Measurements from ENCODE around the gene ACADVL.

The ACADVL gene

GRCh38 chr17:7192271-7192937 is 27.3 kb upstream of the ACADVL start:
- no peak overlapping the region for H3K4me3 ChIP-seq (ENCODE audit: low read length)
- TF ChIP-seq EZH2phosphoT487 (IDR thresholded peaks at IDR 0.05; ENCODE audit: borderline replicate concordance, low read length): no peak
- TF ChIP-seq, protein P1, sequence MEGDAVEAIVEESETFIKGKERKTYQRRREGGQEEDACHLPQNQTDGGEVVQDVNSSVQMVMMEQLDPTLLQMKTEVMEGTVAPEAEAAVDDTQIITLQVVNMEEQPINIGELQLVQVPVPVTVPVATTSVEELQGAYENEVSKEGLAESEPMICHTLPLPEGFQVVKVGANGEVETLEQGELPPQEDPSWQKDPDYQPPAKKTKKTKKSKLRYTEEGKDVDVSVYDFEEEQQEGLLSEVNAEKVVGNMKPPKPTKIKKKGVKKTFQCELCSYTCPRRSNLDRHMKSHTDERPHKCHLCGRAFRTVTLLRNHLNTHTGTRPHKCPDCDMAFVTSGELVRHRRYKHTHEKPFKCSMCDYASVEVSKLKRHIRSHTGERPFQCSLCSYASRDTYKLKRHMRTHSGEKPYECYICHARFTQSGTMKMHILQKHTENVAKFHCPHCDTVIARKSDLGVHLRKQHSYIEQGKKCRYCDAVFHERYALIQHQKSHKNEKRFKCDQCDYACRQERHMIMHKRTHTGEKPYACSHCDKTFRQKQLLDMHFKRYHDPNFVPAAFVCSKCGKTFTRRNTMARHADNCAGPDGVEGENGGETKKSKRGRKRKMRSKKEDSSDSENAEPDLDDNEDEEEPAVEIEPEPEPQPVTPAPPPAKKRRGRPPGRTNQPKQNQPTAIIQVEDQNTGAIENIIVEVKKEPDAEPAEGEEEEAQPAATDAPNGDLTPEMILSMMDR (IDR thresholded peaks at IDR 0.05; ENCODE audit: low read depth, low read length, poor library complexity, severe bottlenecking): no peak
- H3F3A ChIP-seq (ENCODE audit: control insufficient read depth, insufficient read depth): no peaks in the 10 kb centered on the region
- no peaks in the 10 kb centered on the region for H3K9me2 ChIP-seq (replicated peaks; ENCODE audit: control insufficient read depth, low read length)
- H3K27ac ChIP-seq (ENCODE audit: low read depth, low read length): no peak overlapping the region
- no peaks in the 10 kb centered on the region for H3K27me3 ChIP-seq (ENCODE audit: control insufficient read depth, low read length)
- peaks cover 5% of the 10 kb centered on the region for H3K36me3 ChIP-seq (ENCODE audit: control insufficient read depth, low read length)
- no peaks in the 10 kb centered on the region for H3K9me3 ChIP-seq (ENCODE audit: control insufficient read depth, insufficient read depth, low read length)
- no peaks in the 10 kb centered on the region for H3K79me2 ChIP-seq (ENCODE audit: control insufficient read depth, low read length)
- H3K4me2 ChIP-seq (ENCODE audit: low read length): no peak overlapping the region
- no peaks in the 10 kb centered on the region for H4K20me1 ChIP-seq (ENCODE audit: control insufficient read depth, insufficient read depth, low read depth, low read length)
- H3K4me1 ChIP-seq (ENCODE audit: control insufficient read depth, low read length): no peaks in the 10 kb centered on the region

- Histone ChIP-seq H3K4me1 (ENCODE audit: control insufficient read depth, low read length) (no peaks in the 10 kb centered on the region), H3K4me2 (ENCODE audit: low read length) (no peak overlapping the region), H3K9me3 (ENCODE audit: control insufficient read depth, insufficient read depth, low read length) (no peaks in the 10 kb centered on the region), H3K36me3 (ENCODE audit: control insufficient read depth, low read length) (peaks cover 4% of the 10 kb centered on the region), H3K27ac (ENCODE audit: low read depth, low read length) (no peak overlapping the region), H3K9me2 (replicated peaks; ENCODE audit: control insufficient read depth, low read length) (no peaks in the 10 kb centered on the region), H3F3A (ENCODE audit: control insufficient read depth, insufficient read depth) (no peaks in the 10 kb centered on the region), H4K20me1 (ENCODE audit: control insufficient read depth, insufficient read depth, low read depth, low read length) (no peaks in the 10 kb centered on the region), H3K4me3 (ENCODE audit: low read length) (no peak overlapping the region), H3K27me3 (ENCODE audit: control insufficient read depth, low read length) (no peaks in the 10 kb centered on the region), H3K79me2 (ENCODE audit: control insufficient read depth, low read length) (no peaks in the 10 kb centered on the region)
- TF ChIP-seq EZH2phosphoT487 (IDR thresholded peaks at IDR 0.05; ENCODE audit: borderline replicate concordance, low read length): no peak
- TF ChIP-seq, protein P1 (IDR thresholded peaks at IDR 0.05; ENCODE audit: low read depth, low read length, poor library complexity, severe bottlenecking): no peak
Measured at GRCh38 chr17:7195971-7196370, 23.8 kb upstream of the ACADVL start.

DNA sequence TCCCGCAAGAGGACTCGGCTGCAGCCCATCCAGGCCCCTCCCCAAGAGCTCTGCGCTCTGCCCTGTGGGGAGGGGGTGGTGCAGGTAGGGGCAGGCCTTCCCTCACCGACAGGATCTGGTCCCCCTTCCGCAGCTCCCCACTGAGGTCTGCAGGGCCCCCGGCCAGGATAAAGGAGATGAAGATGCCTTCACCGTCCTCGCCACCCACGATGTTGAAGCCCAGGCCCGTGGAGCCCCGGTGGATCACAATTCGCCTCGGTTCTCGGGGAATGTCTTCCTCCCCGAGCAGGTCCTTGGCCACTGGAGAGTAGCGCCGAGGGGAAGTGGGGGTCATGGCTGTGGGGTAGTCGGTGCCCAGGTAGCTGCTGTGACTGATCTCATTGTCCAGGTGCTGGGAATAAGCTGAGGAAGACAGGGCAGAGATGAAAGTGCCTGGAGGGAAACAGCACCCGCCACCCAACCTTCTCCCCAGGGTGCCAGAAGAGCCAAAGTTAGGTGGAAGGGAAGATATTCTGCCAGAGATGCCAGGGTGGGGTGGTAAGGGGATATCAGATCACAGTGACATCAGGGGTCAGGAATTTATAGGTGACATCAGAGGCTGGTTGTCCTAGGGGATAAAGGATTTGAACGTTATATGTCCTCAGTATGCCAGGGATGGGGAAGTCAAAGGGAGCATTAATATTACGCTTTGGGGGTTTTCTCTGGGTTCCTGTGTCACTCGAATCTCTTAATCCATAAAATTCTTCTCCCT is 22.9 kb upstream of the ACADVL start:
- Histone ChIP-seq H3K4me3 (ENCODE audit: low read length) (no peak overlapping the region), H3K27ac (ENCODE audit: low read depth, low read length) (no peak overlapping the region), H3K9me2 (replicated peaks; ENCODE audit: control insufficient read depth, low read length) (no peaks in the 10 kb centered on the region), H3K9me3 (ENCODE audit: control insufficient read depth, insufficient read depth, low read length) (no peaks in the 10 kb centered on the region), H3K79me2 (ENCODE audit: control insufficient read depth, low read length) (no peaks in the 10 kb centered on the region), H3K4me2 (ENCODE audit: low read length) (no peak overlapping the region), H3K36me3 (ENCODE audit: control insufficient read depth, low read length) (no peaks in the 10 kb centered on the region; the same call in 1 of the 2 replicates), H3K4me1 (ENCODE audit: control insufficient read depth, low read length) (no peaks in the 10 kb centered on the region), H3F3A (ENCODE audit: control insufficient read depth, insufficient read depth) (no peaks in the 10 kb centered on the region), H4K20me1 (ENCODE audit: control insufficient read depth, insufficient read depth, low read depth, low read length) (no peaks in the 10 kb centered on the region), H3K27me3 (ENCODE audit: control insufficient read depth, low read length) (no peaks in the 10 kb centered on the region)
- TF ChIP-seq, protein P1 (IDR thresholded peaks at IDR 0.05; ENCODE audit: low read depth, low read length, poor library complexity, severe bottlenecking): no peak
- no peak for TF ChIP-seq EZH2phosphoT487 (IDR thresholded peaks at IDR 0.05; ENCODE audit: borderline replicate concordance, low read length)

Measured in DOHH2 (cell line).